ENCODE data around the gene LAP3. TPM values are rescaled to one million over a fixed set of nuclear protein-coding genes. Genes with fewer than 3 reads are reported as not detected.

The LAP3 gene
- 10 to 100 TPM; 59.3 to 63.8 TPM for total RNA-seq

DNA sequence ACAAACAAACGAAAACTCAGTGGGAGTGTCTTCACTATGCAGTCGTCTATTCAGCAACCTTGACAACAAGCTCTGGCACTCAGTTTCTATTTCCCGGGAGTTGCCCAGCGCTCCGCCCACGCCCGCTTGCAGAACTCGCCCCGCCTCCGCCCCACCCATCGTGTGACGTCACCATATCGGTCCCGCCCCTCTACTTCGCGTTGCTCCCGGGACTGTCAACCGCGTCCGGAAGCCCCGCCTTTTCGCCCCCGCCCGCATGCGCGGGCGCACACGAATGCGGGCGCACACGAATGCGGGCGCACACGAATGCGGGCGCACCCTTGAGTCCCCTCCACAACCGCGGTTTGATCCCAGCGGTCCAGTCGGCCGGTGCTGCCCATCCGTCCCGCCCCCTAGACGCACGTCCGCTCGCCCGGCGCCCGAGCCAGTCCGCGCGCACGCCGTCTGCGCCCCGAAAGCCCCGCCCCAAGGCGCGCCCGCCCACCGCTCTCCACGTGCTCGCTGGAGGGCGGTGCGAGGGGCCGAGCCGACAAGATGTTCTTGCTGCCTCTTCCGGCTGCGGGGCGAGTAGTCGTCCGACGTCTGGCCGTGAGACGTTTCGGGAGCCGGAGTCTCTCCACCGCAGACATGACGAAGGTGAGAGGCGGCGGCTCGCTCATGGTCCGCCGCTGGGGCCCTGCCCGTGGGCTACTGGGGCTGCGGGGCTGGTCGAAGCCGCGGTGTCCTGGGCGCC, at the start of gene LAP3:
Gene LAP3 (plus strand): TSS at position 267 of the 733 bp plus-strand sequence. CDS start 268 bp downstream, at position 535.
- H3K36me3 ChIP-seq = no peaks in the 10 kb centered on the region
- peak within 1 kb of the TSS; percentile 74 to 84 for H3K9ac ChIP-seq (ENCODE audit: low read depth in 2 of 2, low read length in 2 of 2)
- peak within 1 kb of the TSS; percentile 64 for H3K4me3 ChIP-seq
- no peaks in the 10 kb centered on the region for H3K4me1 ChIP-seq
- intact Hi-C loops (cut with DNase I) = no loop called here
- no peaks in the 10 kb centered on the region for H3K27me3 ChIP-seq
- H3K27ac ChIP-seq = peak within 1 kb of the TSS; percentile 89
- H3K9me3 ChIP-seq = no peaks in the 10 kb centered on the region
- peak; percentile 100 for DNase-seq
- TF ChIP-seq, protein P1, sequence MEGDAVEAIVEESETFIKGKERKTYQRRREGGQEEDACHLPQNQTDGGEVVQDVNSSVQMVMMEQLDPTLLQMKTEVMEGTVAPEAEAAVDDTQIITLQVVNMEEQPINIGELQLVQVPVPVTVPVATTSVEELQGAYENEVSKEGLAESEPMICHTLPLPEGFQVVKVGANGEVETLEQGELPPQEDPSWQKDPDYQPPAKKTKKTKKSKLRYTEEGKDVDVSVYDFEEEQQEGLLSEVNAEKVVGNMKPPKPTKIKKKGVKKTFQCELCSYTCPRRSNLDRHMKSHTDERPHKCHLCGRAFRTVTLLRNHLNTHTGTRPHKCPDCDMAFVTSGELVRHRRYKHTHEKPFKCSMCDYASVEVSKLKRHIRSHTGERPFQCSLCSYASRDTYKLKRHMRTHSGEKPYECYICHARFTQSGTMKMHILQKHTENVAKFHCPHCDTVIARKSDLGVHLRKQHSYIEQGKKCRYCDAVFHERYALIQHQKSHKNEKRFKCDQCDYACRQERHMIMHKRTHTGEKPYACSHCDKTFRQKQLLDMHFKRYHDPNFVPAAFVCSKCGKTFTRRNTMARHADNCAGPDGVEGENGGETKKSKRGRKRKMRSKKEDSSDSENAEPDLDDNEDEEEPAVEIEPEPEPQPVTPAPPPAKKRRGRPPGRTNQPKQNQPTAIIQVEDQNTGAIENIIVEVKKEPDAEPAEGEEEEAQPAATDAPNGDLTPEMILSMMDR (IDR thresholded peaks at IDR 0.05) = no peak

DNA sequence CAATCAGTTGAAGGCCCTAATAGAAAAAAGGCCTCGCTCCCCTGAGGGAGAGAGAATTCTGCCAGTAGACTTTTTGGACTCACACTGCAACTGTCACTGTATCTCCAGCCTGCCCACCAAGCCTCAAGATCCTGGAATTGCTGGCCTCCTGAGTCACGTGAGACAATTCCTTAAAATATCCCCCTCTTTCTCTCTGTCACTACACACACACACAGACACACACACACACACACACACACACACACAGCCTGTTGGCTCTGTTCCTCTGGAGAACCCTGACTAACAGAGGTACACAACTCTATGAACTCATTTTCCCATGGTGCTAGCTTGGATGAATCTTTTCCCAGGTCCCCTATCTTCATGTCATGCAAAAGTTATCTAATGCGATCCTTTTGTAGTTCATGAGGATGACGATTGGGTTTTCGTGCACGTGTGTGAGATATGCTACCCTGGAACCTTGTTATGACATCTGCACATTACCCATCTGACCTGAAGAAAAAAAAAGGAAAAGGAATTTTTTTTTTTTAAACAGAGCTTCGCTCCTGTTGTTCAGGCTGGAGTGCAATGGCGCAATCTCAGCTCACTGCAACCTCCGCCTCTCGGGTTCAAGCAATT, 48.3 kb upstream of the LAP3 start:
- no peaks in the 10 kb centered on the region for H3K36me3 ChIP-seq
- H3K4me3 ChIP-seq = no peak overlapping the region
- H3K4me1 ChIP-seq = no peaks in the 10 kb centered on the region
- H3K27ac ChIP-seq = no peak overlapping the region
- H3K27me3 ChIP-seq = no peaks in the 10 kb centered on the region
- no peaks in the 10 kb centered on the region for H3K9me3 ChIP-seq
- no peak for DNase-seq
- TF ChIP-seq, protein P1 (IDR thresholded peaks at IDR 0.05) = no peak
- H3K9ac ChIP-seq (ENCODE audit: low read depth in 2 of 2, low read length in 2 of 2) = no peak overlapping the region
- intact Hi-C loops (cut with DNase I) = no loop called here

DNA sequence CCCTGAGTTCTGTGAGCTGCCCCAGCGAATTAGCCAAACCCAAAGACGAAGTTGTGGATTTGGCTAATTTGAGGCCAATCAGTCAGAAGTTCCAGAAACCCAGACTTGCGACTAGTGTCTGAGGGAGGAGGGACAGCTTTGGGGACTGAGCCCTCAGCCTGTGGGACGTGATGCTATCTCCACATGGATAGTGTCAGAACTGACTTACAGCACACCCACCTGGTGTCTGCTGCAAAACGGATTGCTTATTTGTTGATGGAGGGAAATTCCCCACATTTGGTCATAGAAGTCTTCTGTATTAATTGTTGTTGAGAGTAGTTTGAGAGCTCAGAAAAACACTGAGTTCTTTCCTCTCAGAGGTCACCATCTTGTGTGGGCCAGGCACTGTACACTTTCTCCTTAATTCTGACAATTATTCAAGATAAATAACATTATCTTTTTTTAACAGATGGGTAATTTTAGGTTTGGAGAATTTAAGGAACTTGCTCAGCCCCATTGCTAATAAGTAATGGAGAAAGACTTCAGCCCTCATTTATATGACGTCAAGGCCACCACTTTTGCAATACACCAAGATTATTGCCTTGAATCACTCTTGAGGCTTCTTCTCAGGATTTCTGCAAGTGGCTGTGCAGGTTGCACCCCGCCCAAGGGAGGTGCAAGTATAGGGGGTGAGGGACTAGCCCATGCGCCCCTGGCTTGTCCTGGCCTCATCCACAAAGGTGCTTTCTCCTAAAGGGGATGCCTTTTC, 45.3 kb upstream of the LAP3 start:
- no peak for DNase-seq
- Histone ChIP-seq H3K4me1 (no peaks in the 10 kb centered on the region), H3K27me3 (no peaks in the 10 kb centered on the region), H3K36me3 (no peaks in the 10 kb centered on the region), H3K9ac (ENCODE audit: low read depth in 2 of 2, low read length in 2 of 2) (no peak overlapping the region), H3K9me3 (no peaks in the 10 kb centered on the region), H3K27ac (no peak overlapping the region), H3K4me3 (no peak overlapping the region)
- TF ChIP-seq, protein P1 (IDR thresholded peaks at IDR 0.05) = no peak
- intact Hi-C loops (cut with DNase I) = no loop called here

DNA sequence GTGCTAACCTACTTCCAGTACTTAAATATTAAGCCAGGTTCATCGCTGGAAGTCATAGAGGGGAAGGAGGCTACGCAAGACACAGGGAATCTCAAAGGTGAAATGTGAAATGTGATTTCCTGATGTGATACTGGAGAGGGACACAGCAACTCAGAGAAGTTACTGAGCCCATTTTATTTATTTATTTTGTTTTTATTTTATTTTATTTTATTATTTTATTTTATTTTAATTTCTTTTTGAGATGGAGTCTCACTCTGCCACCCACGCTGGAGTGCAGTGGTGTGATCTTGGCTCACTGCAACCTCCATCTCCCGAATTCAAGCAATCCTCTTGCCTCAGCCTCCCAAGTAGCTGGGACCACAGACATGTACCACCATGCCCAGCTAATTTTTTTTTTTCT, 42.3 kb upstream of the LAP3 start:
- H3K36me3 ChIP-seq = no peaks in the 10 kb centered on the region
- intact Hi-C loops (cut with DNase I) = no loop called here
- H3K4me1 ChIP-seq = no peaks in the 10 kb centered on the region
- no peak for DNase-seq
- no peak overlapping the region for H3K9ac ChIP-seq (ENCODE audit: low read depth in 2 of 2, low read length in 2 of 2)
- H3K27me3 ChIP-seq = no peaks in the 10 kb centered on the region
- TF ChIP-seq, protein P1 (IDR thresholded peaks at IDR 0.05) = no peak
- H3K27ac ChIP-seq = no peak overlapping the region
- no peak overlapping the region for H3K4me3 ChIP-seq
- no peaks in the 10 kb centered on the region for H3K9me3 ChIP-seq

DNA sequence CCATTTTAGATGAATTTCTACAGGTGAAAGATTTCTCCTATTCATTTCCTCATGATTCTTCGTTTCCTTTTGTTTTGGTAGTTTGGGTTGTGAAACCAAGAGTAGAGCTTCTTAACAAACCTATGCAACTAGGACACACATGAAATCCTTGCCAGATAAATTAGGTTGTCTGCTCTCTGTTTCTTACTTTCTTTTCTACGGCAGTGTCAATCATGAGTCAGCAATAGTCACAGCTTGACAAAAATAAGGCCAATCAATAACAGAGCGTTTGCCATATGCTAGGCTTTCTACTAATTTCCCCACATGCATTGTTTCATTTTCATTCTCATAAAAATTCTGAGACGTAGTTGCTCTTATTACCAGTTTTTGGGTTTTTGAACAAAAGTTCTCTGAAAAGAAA, 41.8 kb upstream of the LAP3 start:
- Histone ChIP-seq H3K4me3 (no peak overlapping the region), H3K27me3 (no peaks in the 10 kb centered on the region), H3K36me3 (no peaks in the 10 kb centered on the region), H3K4me1 (no peaks in the 10 kb centered on the region), H3K9ac (ENCODE audit: low read depth in 2 of 2, low read length in 2 of 2) (no peak overlapping the region), H3K27ac (no peak overlapping the region), H3K9me3 (no peaks in the 10 kb centered on the region)
- TF ChIP-seq, protein P1 (IDR thresholded peaks at IDR 0.05) = no peak
- DNase-seq = no peak
- intact Hi-C loops (cut with DNase I) = no loop called here
